ENCODE results near the gene MFAP1.
A peak's percentile ranks its signal among the peaks of the same experiment; 100 is the strongest.
"Not testable (repeated sequence)": the region's sequence is repeated elsewhere in the genome, so short reads cannot be mapped to it uniquely, and the experiment has no call there.

MFAP1 gene, protein sequence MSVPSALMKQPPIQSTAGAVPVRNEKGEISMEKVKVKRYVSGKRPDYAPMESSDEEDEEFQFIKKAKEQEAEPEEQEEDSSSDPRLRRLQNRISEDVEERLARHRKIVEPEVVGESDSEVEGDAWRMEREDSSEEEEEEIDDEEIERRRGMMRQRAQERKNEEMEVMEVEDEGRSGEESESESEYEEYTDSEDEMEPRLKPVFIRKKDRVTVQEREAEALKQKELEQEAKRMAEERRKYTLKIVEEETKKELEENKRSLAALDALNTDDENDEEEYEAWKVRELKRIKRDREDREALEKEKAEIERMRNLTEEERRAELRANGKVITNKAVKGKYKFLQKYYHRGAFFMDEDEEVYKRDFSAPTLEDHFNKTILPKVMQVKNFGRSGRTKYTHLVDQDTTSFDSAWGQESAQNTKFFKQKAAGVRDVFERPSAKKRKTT

DNA sequence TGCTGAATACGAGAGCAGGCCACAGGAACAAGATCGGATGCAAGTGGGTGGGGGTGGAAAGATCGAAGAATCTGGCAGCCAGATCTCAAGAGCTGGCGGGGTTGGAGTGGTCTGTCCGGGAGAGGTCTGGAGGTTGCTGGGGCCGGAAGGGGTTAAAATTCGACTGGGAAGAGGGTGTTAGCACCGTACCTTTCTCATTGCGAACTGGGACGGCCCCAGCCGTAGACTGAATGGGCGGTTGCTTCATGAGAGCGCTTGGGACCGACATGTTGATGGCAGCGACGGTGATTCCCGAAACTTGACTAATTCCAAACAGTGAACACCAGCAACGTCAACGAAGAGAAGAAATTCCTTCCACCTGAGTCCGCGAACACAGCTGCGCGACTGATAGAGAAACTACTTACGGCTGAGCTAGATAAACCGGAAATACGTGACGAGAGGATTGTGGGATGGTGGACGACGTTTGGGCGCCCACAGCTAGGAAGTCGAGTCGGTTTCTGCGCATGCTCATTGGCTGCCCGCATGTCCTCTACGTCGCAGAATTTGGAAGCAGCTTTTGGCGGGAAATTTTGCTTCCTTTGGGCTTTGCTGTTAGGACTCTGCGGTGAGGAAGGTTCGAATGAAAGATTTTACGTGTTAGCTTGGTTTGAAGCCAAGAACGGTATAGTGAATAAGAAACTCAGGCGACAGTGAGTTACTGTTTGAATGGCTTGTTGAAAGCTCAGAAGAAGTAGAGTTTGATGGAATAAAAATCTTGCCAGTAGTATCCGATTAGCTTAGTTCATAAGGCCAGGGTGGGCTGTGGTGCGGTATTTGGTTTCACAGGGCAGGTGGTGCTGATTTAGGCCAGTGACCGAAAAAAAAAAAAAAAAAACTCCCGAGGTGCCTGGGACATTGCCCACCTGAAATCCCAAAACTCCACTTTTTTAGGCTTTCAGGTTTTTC, at the start of gene MFAP1:
Gene MFAP1, minus strand, starts transcription at position 389 of the 945 bp plus-strand sequence. Its CDS starts 121 bp downstream, at position 268.
- DNase-seq (ENCODE audit: low spot score), result peak; percentile 98

GRCh38 chr15:43873651-43874050, 49.2 kb upstream of the MFAP1 start:
- DNase-seq (ENCODE audit: low spot score), result no peak

- peak; percentile 84 for DNase-seq (ENCODE audit: low spot score)
Observed at GRCh38 chr15:43872416-43873020, 48.0 kb upstream of the MFAP1 start.

- DNase-seq (ENCODE audit: low spot score), result no peak
Observed at GRCh38 chr15:43871835-43872234, 47.3 kb upstream of the MFAP1 start.

DNA sequence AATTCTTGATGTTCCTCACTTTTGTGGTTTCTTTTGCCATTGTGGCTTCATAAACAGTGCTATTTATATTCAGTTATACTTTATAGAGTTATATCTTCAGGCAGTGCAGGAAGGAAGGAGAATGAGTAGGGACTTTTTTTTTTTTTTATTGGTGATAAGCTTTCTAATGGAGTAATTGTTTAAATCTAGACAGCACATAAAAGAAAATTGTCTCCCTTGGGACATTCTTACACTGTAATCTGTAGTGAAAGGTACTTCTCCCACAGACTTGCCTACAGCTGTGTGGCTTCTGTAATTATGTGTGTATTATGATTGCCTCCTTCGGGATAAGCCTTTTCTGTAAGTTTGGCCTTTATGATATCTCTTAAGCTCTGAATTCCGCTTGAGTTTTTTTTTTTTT, 43.9 kb upstream of the MFAP1 start:
- no peak for DNase-seq (ENCODE audit: low spot score)

DNA sequence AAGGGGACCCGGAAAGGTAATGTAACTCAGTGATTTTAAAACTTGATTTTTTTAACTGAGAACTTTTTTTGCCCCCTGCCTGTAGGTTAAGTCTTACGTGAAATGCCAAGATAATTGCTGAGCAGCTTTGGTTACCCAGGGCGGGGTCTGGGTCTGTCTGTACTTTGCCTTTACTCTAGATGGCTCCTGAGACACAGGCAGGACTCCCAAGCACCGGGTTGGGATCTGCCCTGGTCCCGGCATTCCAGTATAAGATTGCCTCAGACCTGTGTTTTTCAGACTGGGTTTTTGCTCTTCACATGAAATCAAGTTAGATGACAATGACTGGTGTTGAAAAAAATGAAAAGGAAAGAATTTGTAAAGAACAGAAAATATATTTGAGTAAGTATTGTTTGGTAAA, 42.6 kb upstream of the MFAP1 start:
- DNase-seq (ENCODE audit: low spot score), result no peak

- DNase-seq (ENCODE audit: low spot score), result not testable (repeated sequence)
Observed at GRCh38 chr15:43866636-43867035, 42.1 kb upstream of the MFAP1 start.

DNA sequence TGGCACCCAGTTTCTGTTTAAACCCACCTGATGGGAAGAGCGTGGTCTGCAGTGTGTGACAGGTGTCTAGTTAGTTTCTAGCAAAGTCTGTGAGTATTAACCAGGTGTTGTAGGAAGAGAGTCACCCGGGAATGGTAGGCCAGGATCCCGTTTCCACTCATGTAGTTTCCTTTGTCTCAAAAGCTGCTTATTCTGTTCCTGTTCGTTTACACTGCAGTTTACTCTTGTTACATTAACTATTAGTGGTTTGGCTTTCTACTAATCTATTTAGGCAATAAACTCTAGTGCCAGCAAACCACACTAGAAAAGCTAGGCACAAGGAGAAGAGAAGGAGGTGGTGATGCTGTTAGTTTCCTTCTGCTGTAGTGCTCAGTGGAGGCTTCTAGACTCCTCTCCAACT, 35.1 kb upstream of the MFAP1 start:
- DNase-seq (ENCODE audit: low spot score), result no peak

DNA sequence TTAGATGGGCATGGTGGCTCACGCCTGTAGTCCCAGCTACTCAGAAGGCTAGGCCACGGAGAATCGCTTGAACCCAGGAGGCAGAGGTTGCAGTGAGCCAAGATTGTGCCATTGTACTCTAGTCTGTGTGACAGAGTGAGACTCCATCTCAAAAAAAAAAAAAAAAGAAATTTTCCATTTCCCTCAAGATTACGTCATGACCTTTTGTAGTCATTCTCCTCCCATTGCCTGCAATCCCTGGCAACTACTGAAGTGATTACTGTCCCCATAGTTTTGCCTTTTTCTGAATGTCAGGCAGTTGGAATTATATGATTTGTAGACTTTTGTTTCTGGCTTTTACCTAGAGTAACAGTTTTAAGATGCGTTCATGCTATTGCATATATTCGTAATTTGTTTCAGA, 30.3 kb upstream of the MFAP1 start:
- no peak for DNase-seq (ENCODE audit: low spot score)

GRCh38 chr15:43852607-43853006, 28.1 kb upstream of the MFAP1 start:
- no peak for DNase-seq (ENCODE audit: low spot score)

GRCh38 chr15:43851251-43851650, 26.8 kb upstream of the MFAP1 start:
- DNase-seq (ENCODE audit: low spot score), result no peak

GRCh38 chr15:43845421-43845820, 20.9 kb upstream of the MFAP1 start:
- DNase-seq (ENCODE audit: low spot score), result no peak

- DNase-seq (ENCODE audit: low spot score), result not testable (repeated sequence)
Observed at GRCh38 chr15:43832485-43832884, 8.0 kb upstream of the MFAP1 start.

GRCh38 chr15:43831519-43832052, 7.1 kb upstream of the MFAP1 start:
- DNase-seq (ENCODE audit: low spot score), result not testable (repeated sequence)

GRCh38 chr15:43830691-43831275, 6.3 kb upstream of the MFAP1 start:
- DNase-seq (ENCODE audit: low spot score), result not testable (repeated sequence)

DNA sequence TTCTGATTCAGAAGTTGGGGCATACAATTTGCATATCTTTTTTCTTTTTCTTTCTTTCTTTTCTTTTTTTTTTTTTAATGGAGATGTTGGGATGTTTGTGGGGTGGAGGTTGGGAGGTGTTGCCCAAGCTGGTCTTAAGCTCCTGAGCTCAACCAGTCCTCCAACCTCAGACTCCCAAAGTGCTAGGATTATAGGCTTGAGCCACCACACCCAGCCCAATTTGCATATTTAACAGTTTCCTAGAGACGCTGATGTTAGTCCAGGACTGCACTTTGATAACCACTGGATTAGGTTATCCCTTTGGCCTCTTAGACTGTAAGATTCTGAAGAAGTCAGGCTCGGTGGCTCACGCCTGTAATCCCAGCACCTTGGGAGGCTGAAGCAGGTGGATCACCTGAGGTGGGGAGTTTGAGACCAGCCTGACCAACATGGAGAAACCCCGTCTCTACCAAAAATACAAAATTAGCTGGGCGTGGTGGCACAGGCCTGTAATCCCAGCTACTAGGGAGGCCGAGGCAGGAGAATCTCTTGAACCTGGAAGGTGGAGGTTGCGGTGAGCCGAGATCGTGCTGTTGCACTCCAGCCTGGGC, 5.6 kb upstream of the MFAP1 start:
- DNase-seq (ENCODE audit: low spot score), result not testable (repeated sequence)

DNA sequence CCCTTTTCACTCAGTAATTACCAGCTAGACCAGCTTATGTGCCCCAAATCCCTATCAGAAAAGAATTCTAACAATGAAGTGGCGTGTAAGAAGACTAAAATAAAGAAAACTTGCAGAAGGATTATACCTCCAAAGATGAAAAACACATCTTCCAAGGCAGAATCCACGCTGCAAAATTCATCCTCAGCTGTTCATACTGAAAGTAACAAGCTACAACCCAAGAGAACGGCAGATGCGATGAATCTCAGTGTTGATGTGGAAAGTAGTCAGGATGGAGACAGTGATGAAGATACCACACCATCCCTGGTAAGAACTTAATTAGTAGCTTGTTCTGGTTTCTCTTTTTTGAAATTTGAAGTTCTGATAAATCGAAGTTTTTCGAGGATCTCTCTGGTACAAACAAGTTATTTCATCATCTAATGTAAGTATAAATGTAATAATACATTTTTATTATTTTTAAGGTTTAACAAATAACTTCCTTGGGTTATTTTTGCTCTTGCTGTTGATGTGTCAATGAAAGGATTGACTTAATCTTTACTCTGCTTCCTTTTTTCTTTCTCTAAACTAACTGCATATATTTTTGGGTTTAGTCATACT, 3.7 kb upstream of the MFAP1 start:
- DNase-seq (ENCODE audit: low spot score), result peak; percentile 32

GRCh38 chr15:43826508-43827341, 2.2 kb upstream of the MFAP1 start, which contains the start of gene WDR76:
Gene WDR76 (plus strand): TSS chr15:43827002. CDS start chr15:43827033, 31 bp downstream.
- DNase-seq (ENCODE audit: low spot score), result peak; percentile 93

DNA sequence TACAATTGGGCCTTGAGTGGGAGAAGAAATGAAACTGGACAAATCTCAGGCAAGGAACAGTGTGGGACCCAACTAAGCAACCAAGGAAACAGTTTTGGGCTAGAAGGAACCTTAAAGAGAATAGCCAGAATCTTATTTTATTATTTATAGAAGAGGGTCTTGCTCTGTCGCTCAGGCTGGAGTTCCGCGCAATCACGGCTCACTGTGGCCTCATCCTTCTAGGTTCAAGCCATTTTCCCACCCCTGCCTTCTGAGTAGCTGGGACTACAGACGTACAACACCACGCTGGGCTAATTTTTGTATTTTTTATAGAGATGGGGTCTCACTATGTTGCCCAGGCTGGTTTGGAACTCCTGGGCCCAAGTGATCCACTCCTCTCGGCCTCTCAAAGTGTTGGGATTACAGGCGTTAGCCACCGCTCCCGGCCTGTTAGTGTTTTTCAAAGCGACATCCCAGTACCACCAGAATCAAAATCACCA, 1.6 kb upstream of the MFAP1 start:
- DNase-seq (ENCODE audit: low spot score), result no peak

- DNase-seq (ENCODE audit: low spot score), result not testable (repeated sequence)
Observed at GRCh38 chr15:43825305-43825704, 815 bp upstream of the MFAP1 start.

Data from GM03348 (cell line).